K562 (cell line): ENCODE results near the gene PRKACA. TPM values are rescaled to one million over a fixed set of nuclear protein-coding genes. Genes with fewer than 3 reads are reported as not detected.

Source experiments
- ARID2 ChIP-seq: fragments of 450-650 bp; IDR thresholded peaks from 2 replicates; pipeline ENCODE4 v1.6.1; 2017; ENCODE audit warnings: antibody characterized with exemption, mild to moderate bottlenecking
- BCOR ChIP-seq: fragments of 450-650 bp; IDR thresholded peaks from 2 replicates; pipeline ENCODE4 v1.6.1; 2016
- FOXJ2 ChIP-seq: fragments of 200-800 bp; sonication (Bioruptor generic); IDR thresholded peaks from 2 replicates; pipeline ENCODE4 v1.6.1; 2016; ENCODE audit warnings: missing genetic modification characterization, missing compliant biosample characterization
- HDAC6 ChIP-seq: IDR thresholded peaks from 2 replicates; pipeline ENCODE4 v1.6.1; 2012; ENCODE audit warnings: low read depth, mild to moderate bottlenecking, control low read depth, inconsistent platforms, low read length, moderate library complexity
- HDGF ChIP-seq: fragments of 450-650 bp; IDR thresholded peaks from 2 replicates; pipeline ENCODE4 v1.6.1; 2016
- LARP7 ChIP-seq: fragments of 450-650 bp; IDR thresholded peaks from 2 replicates; pipeline ENCODE4 v1.6.1; 2016
- MCM2 ChIP-seq: fragments of 450-650 bp; IDR thresholded peaks from 2 replicates; pipeline ENCODE4 v1.6.1; 2017; ENCODE audit warnings: low read depth, mild to moderate bottlenecking
- NFRKB ChIP-seq: fragments of 450-650 bp; IDR thresholded peaks from 2 replicates; pipeline ENCODE4 v1.6.1; 2016; ENCODE audit warnings: low read depth
- PHF20 ChIP-seq: fragments of 450-650 bp; IDR thresholded peaks from 2 replicates; pipeline ENCODE4 v1.6.1; 2018; ENCODE audit not compliant: partially characterized antibody
- PHF21A ChIP-seq: fragments of 450-650 bp; IDR thresholded peaks from 2 replicates; pipeline ENCODE4 v1.6.1; 2017; ENCODE audit warnings: low read depth, borderline replicate concordance
- POLR2H ChIP-seq: IDR thresholded peaks from 2 replicates; pipeline ENCODE4 v1.6.1; 2016; ENCODE audit warnings: missing genetic modification characterization, low read depth, mild to moderate bottlenecking, control low read depth, missing compliant biosample characterization, moderate library complexity
- PYGO2 ChIP-seq: fragments of 450-650 bp; IDR thresholded peaks from 2 replicates; pipeline ENCODE4 v1.6.1; 2016; ENCODE audit warnings: mild to moderate bottlenecking, missing genetic modification characterization, moderate library complexity, missing compliant biosample characterization
- SMARCA4 ChIP-seq: fragments of 450-650 bp; IDR thresholded peaks from 2 replicates; pipeline ENCODE4 v1.6.1; 2016
- ZNF274 ChIP-seq: IDR thresholded peaks from 2 replicates; pipeline ENCODE4 v1.6.1; 2011; ENCODE audit warnings: low read depth, mild to moderate bottlenecking, low read length, moderate library complexity, borderline replicate concordance
- polyA plus RNA-seq, 8 experiments: library from polyadenylated mRNA; depleted of rRNA in 4 of 8; stranded (reverse) in 5 of 8; unstranded in 3 of 8; fragments of >200 nt; fragmentation: Nextera tagmentation in 2 of 8; fragmentation: Illumina TruSeq in 1 of 8; extraction: Ambion mirVana in 2 of 8; extraction: Trizol in 1 of 8; gene quantifications; 2 replicates each; pipeline versions ENCODE4 v1.2.1 to v1.2.3, GENCODE V29; 2011 to 2014; ENCODE audit warnings: inconsistent platforms in 1 of 8, missing spikeins in 1 of 8
- total RNA-seq, 7 experiments: library from RNA; depleted of rRNA in 6 of 7; stranded (reverse); fragments of >200 nt in 6 of 7; fragmentation: Illumina TruSeq in 2 of 7; extraction: Trizol in 2 of 7; gene quantifications; 2 replicates each; pipeline versions ENCODE4 v1.2.1 to v1.2.3, GENCODE V29; 2011 to 2021; ENCODE audit warnings: low replicate concordance in 1 of 7
- TF ChIP-seq, protein P1 (sequence below), 3 experiments: fragments of 200-800 bp in 1 of 3; fragments of 250-450 bp in 1 of 3; fragments of 450-650 bp in 1 of 3; sonication (Bioruptor Pico) in 1 of 3; sonication (Bioruptor generic) in 1 of 3; formaldehyde crosslinking in 1 of 3; IDR thresholded peaks; 2 replicates each; pipeline versions ENCODE4 v1.6.1 to v1.8.0; 2016 to 2022; ENCODE audit warnings: mild to moderate bottlenecking in 2 of 3, missing genetic modification characterization in 2 of 3, missing compliant biosample characterization in 1 of 3, moderate library complexity in 1 of 3
- TF ChIP-seq, protein P2 (sequence below): fragments of 250-450 bp; sonication (Bioruptor Pico); IDR thresholded peaks from 2 replicates; pipeline ENCODE4 v1.4.0; 2020
- TF ChIP-seq, protein P3 (sequence below): fragments of 450-650 bp; IDR thresholded peaks from 2 replicates; pipeline ENCODE4 v1.6.1; 2018; ENCODE audit not compliant: partially characterized antibody
- TF ChIP-seq, protein P4 (sequence below): fragments of 450-650 bp; formaldehyde crosslinking; IDR thresholded peaks from 2 replicates; pipeline ENCODE4 v1.4.0; 2020; ENCODE audit warnings: mild to moderate bottlenecking, moderate library complexity

The PRKACA gene
- total and polyA plus RNA-seq, 9 of the 15 experiments (the other 6 are each of a cell fraction or from before 2014, with no cell fraction given), result 1.2 to 63.1 (median 13.0) TPM

DNA sequence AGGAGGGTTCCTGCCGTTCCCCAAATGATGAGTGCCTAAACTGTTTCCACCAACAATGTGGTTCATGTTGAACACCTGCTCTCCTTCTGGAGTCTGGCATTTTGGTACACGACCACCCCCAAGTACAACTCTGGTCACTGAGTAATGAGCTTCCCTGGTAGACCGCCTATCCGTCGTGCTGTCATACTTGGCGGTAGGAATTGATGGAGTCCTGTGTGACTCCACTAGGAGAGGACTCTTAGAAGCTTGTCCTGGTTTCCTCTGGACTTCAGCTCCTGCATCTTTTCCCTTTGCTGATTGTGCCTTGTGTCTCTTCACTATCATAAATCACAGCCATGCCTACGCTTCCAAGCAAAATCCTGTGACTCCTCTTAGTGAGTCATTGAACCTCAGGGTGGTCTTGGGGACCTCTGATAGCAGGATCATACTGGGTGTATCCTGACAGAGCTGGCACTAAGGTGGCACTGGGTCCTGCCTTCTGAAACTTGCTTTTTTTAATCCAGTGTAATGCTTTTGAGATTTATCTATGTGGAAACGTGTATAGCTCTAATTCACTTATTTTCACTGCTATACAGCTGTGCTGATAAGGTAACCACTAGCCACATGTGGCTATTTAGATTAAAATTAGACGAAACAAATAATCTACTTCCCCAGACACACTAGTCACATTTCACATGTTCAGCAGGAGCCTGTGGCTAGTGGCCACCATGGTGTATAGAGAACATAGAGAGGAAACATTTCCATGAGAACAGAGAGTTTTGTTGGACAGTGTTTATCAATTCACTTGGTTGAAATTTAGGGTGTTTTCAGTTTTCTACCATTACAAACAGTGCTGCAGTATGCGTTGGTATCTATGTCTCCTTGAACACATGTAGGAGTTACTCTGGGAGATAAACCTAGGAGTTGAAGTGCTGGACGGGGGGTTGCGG lies 25.0 kb upstream of the PRKACA start (continued):
- TF ChIP-seq NFRKB (no peak), SMARCA4 (peak; percentile 91), ARID2 (no peak), PHF20 (no peak), MCM2 (no peak), ZNF274 (0 out of 2 replicates have a peak, but pooled peaks have one; percentile 39), PYGO2 (tag) (no peak), BCOR (peak; percentile 83), FOXJ2 (tag) (no peak), POLR2H (no peak), LARP7 (no peak), HDAC6 (no peak), HDGF (no peak), PHF21A (no peak)
- TF ChIP-seq, protein P1, sequence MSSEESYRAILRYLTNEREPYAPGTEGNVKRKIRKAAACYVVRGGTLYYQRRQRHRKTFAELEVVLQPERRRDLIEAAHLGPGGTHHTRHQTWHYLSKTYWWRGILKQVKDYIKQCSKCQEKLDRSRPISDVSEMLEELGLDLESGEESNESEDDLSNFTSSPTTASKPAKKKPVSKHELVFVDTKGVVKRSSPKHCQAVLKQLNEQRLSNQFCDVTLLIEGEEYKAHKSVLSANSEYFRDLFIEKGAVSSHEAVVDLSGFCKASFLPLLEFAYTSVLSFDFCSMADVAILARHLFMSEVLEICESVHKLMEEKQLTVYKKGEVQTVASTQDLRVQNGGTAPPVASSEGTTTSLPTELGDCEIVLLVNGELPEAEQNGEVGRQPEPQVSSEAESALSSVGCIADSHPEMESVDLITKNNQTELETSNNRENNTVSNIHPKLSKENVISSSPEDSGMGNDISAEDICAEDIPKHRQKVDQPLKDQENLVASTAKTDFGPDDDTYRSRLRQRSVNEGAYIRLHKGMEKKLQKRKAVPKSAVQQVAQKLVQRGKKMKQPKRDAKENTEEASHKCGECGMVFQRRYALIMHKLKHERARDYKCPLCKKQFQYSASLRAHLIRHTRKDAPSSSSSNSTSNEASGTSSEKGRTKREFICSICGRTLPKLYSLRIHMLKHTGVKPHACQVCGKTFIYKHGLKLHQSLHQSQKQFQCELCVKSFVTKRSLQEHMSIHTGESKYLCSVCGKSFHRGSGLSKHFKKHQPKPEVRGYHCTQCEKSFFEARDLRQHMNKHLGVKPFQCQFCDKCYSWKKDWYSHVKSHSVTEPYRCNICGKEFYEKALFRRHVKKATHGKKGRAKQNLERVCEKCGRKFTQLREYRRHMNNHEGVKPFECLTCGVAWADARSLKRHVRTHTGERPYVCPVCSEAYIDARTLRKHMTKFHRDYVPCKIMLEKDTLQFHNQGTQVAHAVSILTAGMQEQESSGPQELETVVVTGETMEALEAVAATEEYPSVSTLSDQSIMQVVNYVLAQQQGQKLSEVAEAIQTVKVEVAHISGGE (CRISPR knock-in tag; IDR thresholded peaks at IDR 0.05), result peak in 1 of 3 experiments; percentile 69; a peak in 2 of 6 replicates
- TF ChIP-seq, protein P2, sequence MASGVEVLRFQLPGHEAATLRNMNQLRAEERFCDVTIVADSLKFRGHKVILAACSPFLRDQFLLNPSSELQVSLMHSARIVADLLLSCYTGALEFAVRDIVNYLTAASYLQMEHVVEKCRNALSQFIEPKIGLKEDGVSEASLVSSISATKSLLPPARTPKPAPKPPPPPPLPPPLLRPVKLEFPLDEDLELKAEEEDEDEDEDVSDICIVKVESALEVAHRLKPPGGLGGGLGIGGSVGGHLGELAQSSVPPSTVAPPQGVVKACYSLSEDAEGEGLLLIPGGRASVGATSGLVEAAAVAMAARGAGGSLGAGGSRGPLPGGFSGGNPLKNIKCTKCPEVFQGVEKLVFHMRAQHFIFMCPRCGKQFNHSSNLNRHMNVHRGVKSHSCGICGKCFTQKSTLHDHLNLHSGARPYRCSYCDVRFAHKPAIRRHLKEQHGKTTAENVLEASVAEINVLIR, result no peak
- TF ChIP-seq, protein P3, sequence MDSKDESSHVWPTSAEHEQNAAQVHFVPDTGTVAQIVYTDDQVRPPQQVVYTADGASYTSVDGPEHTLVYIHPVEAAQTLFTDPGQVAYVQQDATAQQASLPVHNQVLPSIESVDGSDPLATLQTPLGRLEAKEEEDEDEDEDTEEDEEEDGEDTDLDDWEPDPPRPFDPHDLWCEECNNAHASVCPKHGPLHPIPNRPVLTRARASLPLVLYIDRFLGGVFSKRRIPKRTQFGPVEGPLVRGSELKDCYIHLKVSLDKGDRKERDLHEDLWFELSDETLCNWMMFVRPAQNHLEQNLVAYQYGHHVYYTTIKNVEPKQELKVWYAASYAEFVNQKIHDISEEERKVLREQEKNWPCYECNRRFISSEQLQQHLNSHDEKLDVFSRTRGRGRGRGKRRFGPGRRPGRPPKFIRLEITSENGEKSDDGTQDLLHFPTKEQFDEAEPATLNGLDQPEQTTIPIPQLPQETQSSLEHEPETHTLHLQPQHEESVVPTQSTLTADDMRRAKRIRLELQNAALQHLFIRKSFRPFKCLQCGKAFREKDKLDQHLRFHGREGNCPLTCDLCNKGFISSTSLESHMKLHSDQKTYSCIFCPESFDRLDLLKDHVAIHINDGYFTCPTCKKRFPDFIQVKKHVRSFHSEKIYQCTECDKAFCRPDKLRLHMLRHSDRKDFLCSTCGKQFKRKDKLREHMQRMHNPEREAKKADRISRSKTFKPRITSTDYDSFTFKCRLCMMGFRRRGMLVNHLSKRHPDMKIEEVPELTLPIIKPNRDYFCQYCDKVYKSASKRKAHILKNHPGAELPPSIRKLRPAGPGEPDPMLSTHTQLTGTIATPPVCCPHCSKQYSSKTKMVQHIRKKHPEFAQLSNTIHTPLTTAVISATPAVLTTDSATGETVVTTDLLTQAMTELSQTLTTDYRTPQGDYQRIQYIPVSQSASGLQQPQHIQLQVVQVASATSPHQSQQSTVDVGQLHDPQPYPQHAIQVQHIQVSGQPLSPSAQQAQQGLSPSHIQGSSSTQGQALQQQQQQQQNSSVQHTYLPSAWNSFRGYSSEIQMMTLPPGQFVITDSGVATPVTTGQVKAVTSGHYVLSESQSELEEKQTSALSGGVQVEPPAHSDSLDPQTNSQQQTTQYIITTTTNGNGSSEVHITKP, result no peak
- TF ChIP-seq, protein P4, sequence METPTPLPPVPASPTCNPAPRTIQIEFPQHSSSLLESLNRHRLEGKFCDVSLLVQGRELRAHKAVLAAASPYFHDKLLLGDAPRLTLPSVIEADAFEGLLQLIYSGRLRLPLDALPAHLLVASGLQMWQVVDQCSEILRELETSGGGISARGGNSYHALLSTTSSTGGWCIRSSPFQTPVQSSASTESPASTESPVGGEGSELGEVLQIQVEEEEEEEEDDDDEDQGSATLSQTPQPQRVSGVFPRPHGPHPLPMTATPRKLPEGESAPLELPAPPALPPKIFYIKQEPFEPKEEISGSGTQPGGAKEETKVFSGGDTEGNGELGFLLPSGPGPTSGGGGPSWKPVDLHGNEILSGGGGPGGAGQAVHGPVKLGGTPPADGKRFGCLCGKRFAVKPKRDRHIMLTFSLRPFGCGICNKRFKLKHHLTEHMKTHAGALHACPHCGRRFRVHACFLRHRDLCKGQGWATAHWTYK (CRISPR knock-in tag), result peak; percentile 54; the same call in 1 of the 2 replicates
